PFSK-1 (cell line): ENCODE measurements around the gene HS1BP3.

ENCODE experiments used
- FOXP2 ChIP-seq: optimal IDR thresholded peaks from 2 replicates; pipeline ENCODE3; 2011; ENCODE audit warnings: borderline replicate concordance, control low read depth, inconsistent platforms; ENCODE audit not compliant: insufficient read depth; ENCODE audit errors: extremely low read length, extremely low read depth
- POLR2AphosphoS5 ChIP-seq: IDR thresholded peaks from 2 replicates; pipeline ENCODE4 v1.6.1; 2012; ENCODE audit warnings: low read depth, mild to moderate bottlenecking, control low read depth, low read length, moderate library complexity
- REST ChIP-seq, 2 experiments: IDR thresholded peaks; 2 replicates each; pipeline versions ENCODE4 v1.6.1 to v1.8.0; 2011 to 2012; ENCODE audit warnings: low read depth in 2 of 2, low read length in 2 of 2, control low read depth in 1 of 2, inconsistent platforms in 1 of 2, mild to moderate bottlenecking in 1 of 2, moderate library complexity in 1 of 2; ENCODE audit not compliant: insufficient read depth in 1 of 2
- SIN3A ChIP-seq: IDR thresholded peaks from 2 replicates; pipeline ENCODE4 v1.6.1; 2012; ENCODE audit warnings: mild to moderate bottlenecking, low read length, moderate library complexity, borderline replicate concordance; ENCODE audit not compliant: insufficient read depth
- TAF1 ChIP-seq: IDR thresholded peaks from 2 replicates; pipeline ENCODE4 v1.6.1; 2012; ENCODE audit warnings: low read length, control low read depth, borderline replicate concordance; ENCODE audit not compliant: insufficient read depth

HS1BP3 gene

GRCh38 chr2:20606198-20606597 lies 44.7 kb downstream of the HS1BP3 start:
- TF ChIP-seq SIN3A (no peak), REST (IDR thresholded peaks at IDR 0.05; ENCODE audit: insufficient read depth in 1 of 2, low read depth in 2 of 2, low read length in 2 of 2) (no peak), POLR2AphosphoS5 (no peak), TAF1 (no peak), FOXP2 (no peak)

GRCh38 chr2:20604951-20605381 lies 45.9 kb downstream of the HS1BP3 start:
- TF ChIP-seq SIN3A (no peak), TAF1 (no peak), POLR2AphosphoS5 (no peak), FOXP2 (no peak), REST (IDR thresholded peaks at IDR 0.05; ENCODE audit: insufficient read depth in 1 of 2, low read depth in 2 of 2, low read length in 2 of 2) (no peak)

- no peak for TF ChIP-seq TAF1
- no peak for TF ChIP-seq FOXP2
- no peak for TF ChIP-seq SIN3A
- no peak for TF ChIP-seq POLR2AphosphoS5
- no peak for TF ChIP-seq REST (IDR thresholded peaks at IDR 0.05; ENCODE audit: insufficient read depth in 1 of 2, low read depth in 2 of 2, low read length in 2 of 2)
These were observed 46.4 kb downstream of the HS1BP3 start for GRCh38 chr2:20604401-20604911.

GRCh38 chr2:20603791-20604190 lies 47.1 kb downstream of the HS1BP3 start:
- TF ChIP-seq POLR2AphosphoS5 (no peak), REST (IDR thresholded peaks at IDR 0.05; ENCODE audit: insufficient read depth in 1 of 2, low read depth in 2 of 2, low read length in 2 of 2) (no peak), TAF1 (no peak), FOXP2 (no peak), SIN3A (no peak)

- no peak for TF ChIP-seq FOXP2
These were observed 48.1 kb downstream of the HS1BP3 start for GRCh38 chr2:20602803-20603202.
